Fibroblast of lung (primary cell): ENCODE results near the gene NQO1.

Source experiments
- EZH2 ChIP-seq: IDR thresholded peaks from 2 replicates; pipeline ENCODE4 v1.5.1; 2012; ENCODE audit warnings: low read length, control low read depth, mild to moderate bottlenecking; ENCODE audit errors: missing control alignments
- TF ChIP-seq, protein P1 (sequence below), 2 donors: IDR thresholded peaks in 1 of 2; conservative IDR thresholded peaks in 1 of 2; 1 replicate in 1 of 2; 2 replicates in 1 of 2; pipeline ENCODE4 v1.5.1; 2011 to 2012; ENCODE audit warnings: low read length in 2 of 2, control low read depth in 1 of 2, inconsistent platforms in 1 of 2, low read depth in 1 of 2, mild to moderate bottlenecking in 1 of 2

DNA sequence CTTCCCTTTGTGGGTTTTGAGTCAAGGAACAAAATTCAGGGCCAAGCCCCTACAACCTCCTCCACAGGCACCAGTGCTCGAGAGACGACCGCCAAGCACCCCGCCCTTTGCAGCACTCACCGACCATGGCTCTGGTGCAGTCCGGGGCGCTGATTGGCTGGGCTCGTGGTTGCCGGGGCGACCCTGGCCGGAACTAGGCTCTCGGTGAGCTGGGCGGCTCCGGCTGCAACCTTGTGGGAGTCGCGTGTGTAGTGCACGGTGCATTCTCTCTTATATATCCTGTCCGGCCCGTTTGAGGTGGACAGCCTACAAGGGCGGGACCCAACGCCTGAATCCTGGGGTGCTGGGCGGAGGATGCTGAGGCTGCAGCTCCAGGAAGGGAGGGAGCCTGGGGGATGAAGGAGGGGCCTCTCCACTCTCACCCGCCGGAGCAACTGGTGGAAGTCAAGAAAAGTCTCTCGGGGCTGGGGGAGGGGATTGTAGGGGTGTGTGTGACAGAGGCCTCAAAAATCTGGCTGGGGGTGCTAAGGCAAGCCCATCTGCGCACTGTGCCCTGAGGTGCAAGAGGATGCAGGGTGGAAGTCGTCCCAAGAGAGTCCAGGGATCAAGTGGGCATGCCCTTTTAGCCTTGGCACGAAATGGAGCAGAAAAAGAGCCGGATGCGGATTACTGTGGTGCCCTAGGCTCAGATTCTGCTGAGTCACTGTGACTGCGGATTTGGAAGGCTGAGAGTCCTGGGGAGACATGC is at the start of gene NQO1:
- TF ChIP-seq, protein P1, sequence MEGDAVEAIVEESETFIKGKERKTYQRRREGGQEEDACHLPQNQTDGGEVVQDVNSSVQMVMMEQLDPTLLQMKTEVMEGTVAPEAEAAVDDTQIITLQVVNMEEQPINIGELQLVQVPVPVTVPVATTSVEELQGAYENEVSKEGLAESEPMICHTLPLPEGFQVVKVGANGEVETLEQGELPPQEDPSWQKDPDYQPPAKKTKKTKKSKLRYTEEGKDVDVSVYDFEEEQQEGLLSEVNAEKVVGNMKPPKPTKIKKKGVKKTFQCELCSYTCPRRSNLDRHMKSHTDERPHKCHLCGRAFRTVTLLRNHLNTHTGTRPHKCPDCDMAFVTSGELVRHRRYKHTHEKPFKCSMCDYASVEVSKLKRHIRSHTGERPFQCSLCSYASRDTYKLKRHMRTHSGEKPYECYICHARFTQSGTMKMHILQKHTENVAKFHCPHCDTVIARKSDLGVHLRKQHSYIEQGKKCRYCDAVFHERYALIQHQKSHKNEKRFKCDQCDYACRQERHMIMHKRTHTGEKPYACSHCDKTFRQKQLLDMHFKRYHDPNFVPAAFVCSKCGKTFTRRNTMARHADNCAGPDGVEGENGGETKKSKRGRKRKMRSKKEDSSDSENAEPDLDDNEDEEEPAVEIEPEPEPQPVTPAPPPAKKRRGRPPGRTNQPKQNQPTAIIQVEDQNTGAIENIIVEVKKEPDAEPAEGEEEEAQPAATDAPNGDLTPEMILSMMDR (conservative IDR thresholded peaks at IDR 0.05 in 1 of 2, IDR thresholded peaks at IDR 0.05 in 1 of 2; ENCODE audit: low read depth in 1 of 2, low read length in 2 of 2) = no peak
- TF ChIP-seq EZH2 = no peak
